ENCODE measurements around the gene DACH1. TPM values are rescaled to one million over a fixed set of nuclear protein-coding genes. Genes with fewer than 3 reads are reported as not detected.
"Not testable (repeated sequence)": the region's sequence is repeated elsewhere in the genome, so short reads cannot be mapped to it uniquely, and the experiment has no call there.

The DACH1 gene
- total and polyA plus RNA-seq, 2 donors (not counting 3 experiments of a cell fraction or from before 2014, with no cell fraction given) = 8.6 to 28.3 TPM

DNA sequence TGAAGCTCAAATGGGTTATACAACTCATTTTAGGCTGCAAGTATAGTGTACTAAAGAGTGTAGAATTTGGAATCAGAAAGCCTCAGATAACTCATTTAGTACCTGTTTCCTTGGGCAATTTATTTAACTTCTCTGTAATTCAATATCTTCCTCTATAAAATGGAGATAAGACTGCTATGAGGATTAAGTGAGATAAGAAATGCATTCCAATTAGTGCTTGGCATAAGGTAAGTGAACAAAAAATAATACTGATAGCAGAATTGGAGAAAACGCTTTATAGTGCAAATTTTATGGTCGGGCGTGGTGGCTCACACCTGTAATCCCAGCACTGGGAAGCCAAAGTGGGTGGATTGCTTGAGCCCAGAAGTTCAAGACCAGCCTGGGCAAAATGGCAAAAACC lies 25.0 kb downstream of the DACH1 start:
- Histone ChIP-seq H3K9me1 (replicated peaks; ENCODE audit: control insufficient read depth, extremely low read depth, insufficient read depth, low read length) (no peaks in the 10 kb centered on the region), H3K36me3 (ENCODE audit: control insufficient read depth in 2 of 2, extremely low read depth in 1 of 2, insufficient read depth in 2 of 2, low read length in 2 of 2) (no peaks in the 10 kb centered on the region), H2AFZ (ENCODE audit: low read depth, low read length) (no peak overlapping the region), H3K27me3 (ENCODE audit: control insufficient read depth in 2 of 2, insufficient read depth in 2 of 2, low read length in 2 of 2) (no peaks in the 10 kb centered on the region), H3K9me3 (replicated peaks; ENCODE audit: control insufficient read depth, insufficient read depth, low read length) (no peaks in the 10 kb centered on the region), H4K20me1 (replicated peaks; ENCODE audit: control insufficient read depth, extremely low read depth, insufficient read depth, low read length) (no peaks in the 10 kb centered on the region), H3K4me3 (replicated peaks in 1 of 3; ENCODE audit: insufficient read depth in 1 of 3, low read depth in 1 of 3, low read length in 3 of 3) (no peak overlapping the region), H3K79me2 (ENCODE audit: control insufficient read depth, insufficient read depth, low read length) (no peaks in the 10 kb centered on the region), H3K4me2 (ENCODE audit: insufficient read depth, low read length) (no peak overlapping the region), H3K4me1 (ENCODE audit: control insufficient read depth, extremely low read depth, insufficient read depth, low read length) (no peaks in the 10 kb centered on the region), H3K9ac (replicated peaks; ENCODE audit: extremely low read depth, insufficient read depth, low read length) (no peak overlapping the region), H3K27ac (ENCODE audit: insufficient read depth, low read depth, low read length) (no peak overlapping the region)
- dilution Hi-C loops (cut with MboI; ENCODE audit: extremely low pct_ligation_motif_present, low sequenced_read_pairs) = no loop called here
- no TSS peak for BruUV-seq (replicated peaks)
- FAIRE-seq = no peak
- intact Hi-C loops (cut with micrococcal nuclease) = no loop called here
- TF ChIP-seq POLR2A (IDR thresholded peaks at IDR 0.05; ENCODE audit: low read depth, low read length) (no peak), JUN (IDR thresholded peaks at IDR 0.05; ENCODE audit: borderline replicate concordance, insufficient read depth, insufficient read length, low read depth) (no peak), POLR2AphosphoS5 (IDR thresholded peaks at IDR 0.05; ENCODE audit: insufficient read depth, low read depth, low read length) (no peak)
- TF ChIP-seq, protein P1, sequence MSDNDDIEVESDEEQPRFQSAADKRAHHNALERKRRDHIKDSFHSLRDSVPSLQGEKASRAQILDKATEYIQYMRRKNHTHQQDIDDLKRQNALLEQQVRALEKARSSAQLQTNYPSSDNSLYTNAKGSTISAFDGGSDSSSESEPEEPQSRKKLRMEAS (IDR thresholded peaks at IDR 0.05; ENCODE audit: insufficient read depth, insufficient read length) = no peak
- CTCF ChIA-PET = no interaction called here
- DNase-seq (ENCODE audit: low read depth, low spot score) = no peak
- POLR2A ChIA-PET = no interaction called here

DNA sequence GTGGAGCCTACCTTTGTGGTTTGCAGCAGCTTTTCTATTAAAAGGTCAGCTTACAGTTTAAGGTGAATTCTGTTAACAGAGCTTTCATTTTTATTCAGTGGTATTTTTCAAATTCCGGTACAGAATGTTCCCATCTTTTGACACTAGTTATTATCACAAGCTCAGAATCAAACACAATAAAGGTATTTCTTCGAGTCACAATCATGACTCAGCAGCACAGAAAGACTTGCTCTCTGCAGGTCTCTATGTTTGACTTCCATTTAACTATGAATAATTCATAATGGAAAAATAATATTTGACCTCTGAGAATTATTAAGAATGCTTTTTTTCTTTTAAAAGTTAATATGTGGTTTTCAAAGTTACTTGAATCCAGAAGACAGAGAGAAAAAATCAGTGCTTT lies 28.2 kb downstream of the DACH1 start:
- CTCF ChIA-PET = no interaction called here
- no peaks in the 10 kb centered on the region for H3K9me3 ChIP-seq (replicated peaks; ENCODE audit: control insufficient read depth, insufficient read depth, low read length)
- H3K4me1 ChIP-seq (ENCODE audit: control insufficient read depth, extremely low read depth, insufficient read depth, low read length) = no peaks in the 10 kb centered on the region
- BruUV-seq (replicated peaks) = no TSS peak
- dilution Hi-C loops (cut with MboI; ENCODE audit: extremely low pct_ligation_motif_present, low sequenced_read_pairs) (no loop called here), intact Hi-C loops (cut with micrococcal nuclease) (no loop called here)
- no peak overlapping the region for H3K4me3 ChIP-seq (replicated peaks in 1 of 3; ENCODE audit: insufficient read depth in 1 of 3, low read depth in 1 of 3, low read length in 3 of 3)
- no peaks in the 10 kb centered on the region for H3K79me2 ChIP-seq (ENCODE audit: control insufficient read depth, insufficient read depth, low read length)
- no peak overlapping the region for H3K4me2 ChIP-seq (ENCODE audit: insufficient read depth, low read length)
- no peak overlapping the region for H3K27ac ChIP-seq (ENCODE audit: insufficient read depth, low read depth, low read length)
- H3K36me3 ChIP-seq (ENCODE audit: control insufficient read depth in 2 of 2, extremely low read depth in 1 of 2, insufficient read depth in 2 of 2, low read length in 2 of 2) = no peaks in the 10 kb centered on the region
- DNase-seq (ENCODE audit: low read depth, low spot score) = no peak
- POLR2A ChIA-PET = no interaction called here
- FAIRE-seq = no peak
- H3K27me3 ChIP-seq (ENCODE audit: control insufficient read depth in 2 of 2, insufficient read depth in 2 of 2, low read length in 2 of 2) = no peaks in the 10 kb centered on the region
- TF ChIP-seq FOS (IDR thresholded peaks at IDR 0.05; ENCODE audit: borderline replicate concordance, insufficient read depth, low read length) (no peak), MYC (IDR thresholded peaks at IDR 0.05; ENCODE audit: low read depth, low read length) (no peak), JUN (IDR thresholded peaks at IDR 0.05; ENCODE audit: borderline replicate concordance, insufficient read depth, insufficient read length, low read depth) (no peak), POLR2A (IDR thresholded peaks at IDR 0.05; ENCODE audit: low read depth, low read length) (no peak)
- TF ChIP-seq, protein P2, sequence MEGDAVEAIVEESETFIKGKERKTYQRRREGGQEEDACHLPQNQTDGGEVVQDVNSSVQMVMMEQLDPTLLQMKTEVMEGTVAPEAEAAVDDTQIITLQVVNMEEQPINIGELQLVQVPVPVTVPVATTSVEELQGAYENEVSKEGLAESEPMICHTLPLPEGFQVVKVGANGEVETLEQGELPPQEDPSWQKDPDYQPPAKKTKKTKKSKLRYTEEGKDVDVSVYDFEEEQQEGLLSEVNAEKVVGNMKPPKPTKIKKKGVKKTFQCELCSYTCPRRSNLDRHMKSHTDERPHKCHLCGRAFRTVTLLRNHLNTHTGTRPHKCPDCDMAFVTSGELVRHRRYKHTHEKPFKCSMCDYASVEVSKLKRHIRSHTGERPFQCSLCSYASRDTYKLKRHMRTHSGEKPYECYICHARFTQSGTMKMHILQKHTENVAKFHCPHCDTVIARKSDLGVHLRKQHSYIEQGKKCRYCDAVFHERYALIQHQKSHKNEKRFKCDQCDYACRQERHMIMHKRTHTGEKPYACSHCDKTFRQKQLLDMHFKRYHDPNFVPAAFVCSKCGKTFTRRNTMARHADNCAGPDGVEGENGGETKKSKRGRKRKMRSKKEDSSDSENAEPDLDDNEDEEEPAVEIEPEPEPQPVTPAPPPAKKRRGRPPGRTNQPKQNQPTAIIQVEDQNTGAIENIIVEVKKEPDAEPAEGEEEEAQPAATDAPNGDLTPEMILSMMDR (IDR thresholded peaks at IDR 0.05; ENCODE audit: extremely low read depth in 1 of 2, insufficient read depth in 1 of 2, low read depth in 1 of 2, low read length in 2 of 2) = no peak
- TF ChIP-seq, protein P1 (IDR thresholded peaks at IDR 0.05; ENCODE audit: insufficient read depth, insufficient read length) = no peak
- H4K20me1 ChIP-seq (replicated peaks; ENCODE audit: control insufficient read depth, extremely low read depth, insufficient read depth, low read length) = no peaks in the 10 kb centered on the region
- no peak overlapping the region for H3K9ac ChIP-seq (replicated peaks; ENCODE audit: extremely low read depth, insufficient read depth, low read length)
- no peak overlapping the region for H2AFZ ChIP-seq (ENCODE audit: low read depth, low read length)
- H3K9me1 ChIP-seq (replicated peaks; ENCODE audit: control insufficient read depth, extremely low read depth, insufficient read depth, low read length) = no peaks in the 10 kb centered on the region

DNA sequence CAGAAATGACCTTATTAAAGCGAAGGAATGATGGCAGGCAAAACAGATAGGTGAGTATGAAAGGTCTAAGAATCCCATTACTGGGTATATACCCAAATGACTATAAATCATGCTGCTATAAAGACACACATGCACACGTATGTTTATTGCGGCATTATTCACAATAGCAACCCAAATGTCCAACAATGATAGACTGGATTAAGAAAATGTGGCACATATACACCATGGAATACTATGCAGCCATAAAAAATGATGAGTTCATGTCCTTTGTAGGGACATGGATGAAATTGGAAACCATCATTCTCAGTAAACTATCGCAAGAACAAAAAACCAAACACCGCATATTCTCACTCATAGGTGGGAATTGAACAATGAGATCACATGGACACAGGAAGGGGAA lies 29.4 kb downstream of the DACH1 start:
- FAIRE-seq; intact Hi-C loops (cut with micrococcal nuclease): not testable (repeated sequence)

More for the DNA sequence above, 29.4 kb downstream of the DACH1 start:
- H4K20me1 ChIP-seq (replicated peaks; ENCODE audit: control insufficient read depth, extremely low read depth, insufficient read depth, low read length); CTCF ChIA-PET; H3K9me3 ChIP-seq (replicated peaks; ENCODE audit: control insufficient read depth, insufficient read depth, low read length); H3K27me3 ChIP-seq (ENCODE audit: control insufficient read depth in 2 of 2, insufficient read depth in 2 of 2, low read length in 2 of 2); dilution Hi-C loops (cut with MboI; ENCODE audit: extremely low pct_ligation_motif_present, low sequenced_read_pairs); POLR2A ChIA-PET; H3K4me3 ChIP-seq (replicated peaks in 1 of 3; ENCODE audit: insufficient read depth in 1 of 3, low read depth in 1 of 3, low read length in 3 of 3); H3K79me2 ChIP-seq (ENCODE audit: control insufficient read depth, insufficient read depth, low read length); H3K9ac ChIP-seq (replicated peaks; ENCODE audit: extremely low read depth, insufficient read depth, low read length); H3K4me1 ChIP-seq (ENCODE audit: control insufficient read depth, extremely low read depth, insufficient read depth, low read length); H2AFZ ChIP-seq (ENCODE audit: low read depth, low read length); H3K27ac ChIP-seq (ENCODE audit: insufficient read depth, low read depth, low read length); H3K36me3 ChIP-seq (ENCODE audit: control insufficient read depth in 2 of 2, extremely low read depth in 1 of 2, insufficient read depth in 2 of 2, low read length in 2 of 2); H3K4me2 ChIP-seq (ENCODE audit: insufficient read depth, low read length); H3K9me1 ChIP-seq (replicated peaks; ENCODE audit: control insufficient read depth, extremely low read depth, insufficient read depth, low read length); DNase-seq (ENCODE audit: low read depth, low spot score); BruUV-seq (replicated peaks): not testable (repeated sequence)

Data from endothelial cell of umbilical vein (primary cell).